ENCODE measurements around the gene STK39.

DNA sequence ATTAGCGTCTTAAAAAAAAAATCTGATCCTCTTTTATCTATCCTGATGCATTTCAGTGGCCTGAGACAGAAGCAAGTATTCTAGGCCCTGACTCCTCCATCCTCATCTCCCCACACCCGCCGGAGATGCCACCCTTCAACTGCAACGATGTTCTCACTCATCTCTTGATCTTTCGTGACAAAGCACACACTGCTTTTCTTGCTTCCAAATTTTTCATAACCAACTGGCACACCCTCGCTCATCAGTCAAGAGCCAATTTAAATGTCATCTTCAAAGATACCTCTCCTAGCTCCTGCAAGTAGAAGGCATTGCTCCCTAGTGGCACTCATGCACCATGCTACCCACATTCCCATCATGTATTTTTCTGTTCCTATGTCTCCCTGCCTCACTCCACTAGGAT, 115.0 kb downstream of the STK39 start:
- no peak for TF ChIP-seq EZH2 (IDR thresholded peaks at IDR 0.05; ENCODE audit: borderline replicate concordance, low read depth, low read length, poor library complexity, severe bottlenecking)
- TF ChIP-seq, protein P1, sequence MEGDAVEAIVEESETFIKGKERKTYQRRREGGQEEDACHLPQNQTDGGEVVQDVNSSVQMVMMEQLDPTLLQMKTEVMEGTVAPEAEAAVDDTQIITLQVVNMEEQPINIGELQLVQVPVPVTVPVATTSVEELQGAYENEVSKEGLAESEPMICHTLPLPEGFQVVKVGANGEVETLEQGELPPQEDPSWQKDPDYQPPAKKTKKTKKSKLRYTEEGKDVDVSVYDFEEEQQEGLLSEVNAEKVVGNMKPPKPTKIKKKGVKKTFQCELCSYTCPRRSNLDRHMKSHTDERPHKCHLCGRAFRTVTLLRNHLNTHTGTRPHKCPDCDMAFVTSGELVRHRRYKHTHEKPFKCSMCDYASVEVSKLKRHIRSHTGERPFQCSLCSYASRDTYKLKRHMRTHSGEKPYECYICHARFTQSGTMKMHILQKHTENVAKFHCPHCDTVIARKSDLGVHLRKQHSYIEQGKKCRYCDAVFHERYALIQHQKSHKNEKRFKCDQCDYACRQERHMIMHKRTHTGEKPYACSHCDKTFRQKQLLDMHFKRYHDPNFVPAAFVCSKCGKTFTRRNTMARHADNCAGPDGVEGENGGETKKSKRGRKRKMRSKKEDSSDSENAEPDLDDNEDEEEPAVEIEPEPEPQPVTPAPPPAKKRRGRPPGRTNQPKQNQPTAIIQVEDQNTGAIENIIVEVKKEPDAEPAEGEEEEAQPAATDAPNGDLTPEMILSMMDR (conservative IDR thresholded peaks at IDR 0.05; ENCODE audit: low read depth, low read length) = no peak

All from A673 (cell line).